ENCODE data around the gene NRG3. TPM values are rescaled to one million over a fixed set of nuclear protein-coding genes. Genes with fewer than 3 reads are reported as not detected.

NRG3 gene
- total RNA-seq, 6 experiments from 2014 or later, result 0.34 to 0.99 (median 0.75) TPM

- H3K36me3 ChIP-seq, result no peaks in the 10 kb centered on the region
- H3K27me3 ChIP-seq, result no peaks in the 10 kb centered on the region
- no peaks in the 10 kb centered on the region for H3K4me1 ChIP-seq
- TF ChIP-seq POLR2A (IDR thresholded peaks at IDR 0.05), result no peak
- TF ChIP-seq, protein P1, sequence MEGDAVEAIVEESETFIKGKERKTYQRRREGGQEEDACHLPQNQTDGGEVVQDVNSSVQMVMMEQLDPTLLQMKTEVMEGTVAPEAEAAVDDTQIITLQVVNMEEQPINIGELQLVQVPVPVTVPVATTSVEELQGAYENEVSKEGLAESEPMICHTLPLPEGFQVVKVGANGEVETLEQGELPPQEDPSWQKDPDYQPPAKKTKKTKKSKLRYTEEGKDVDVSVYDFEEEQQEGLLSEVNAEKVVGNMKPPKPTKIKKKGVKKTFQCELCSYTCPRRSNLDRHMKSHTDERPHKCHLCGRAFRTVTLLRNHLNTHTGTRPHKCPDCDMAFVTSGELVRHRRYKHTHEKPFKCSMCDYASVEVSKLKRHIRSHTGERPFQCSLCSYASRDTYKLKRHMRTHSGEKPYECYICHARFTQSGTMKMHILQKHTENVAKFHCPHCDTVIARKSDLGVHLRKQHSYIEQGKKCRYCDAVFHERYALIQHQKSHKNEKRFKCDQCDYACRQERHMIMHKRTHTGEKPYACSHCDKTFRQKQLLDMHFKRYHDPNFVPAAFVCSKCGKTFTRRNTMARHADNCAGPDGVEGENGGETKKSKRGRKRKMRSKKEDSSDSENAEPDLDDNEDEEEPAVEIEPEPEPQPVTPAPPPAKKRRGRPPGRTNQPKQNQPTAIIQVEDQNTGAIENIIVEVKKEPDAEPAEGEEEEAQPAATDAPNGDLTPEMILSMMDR (IDR thresholded peaks at IDR 0.05), result no peak
- intact Hi-C loops (cut with DNase I), result no loop called here
- H3K27ac ChIP-seq, result no peak overlapping the region
- ATAC-seq, result no peak
- no peak overlapping the region for H3K4me3 ChIP-seq
- no peak for DNase-seq
- no peaks in the 10 kb centered on the region for H3K9me3 ChIP-seq
- 63% methylated on average over 2 of the region's 2 CpGs for WGBS (ENCODE audit: insufficient coverage, low coverage, low lambda C conversion rate, missing lambda C conversion rate)
These were observed 392.5 kb downstream of the NRG3 start for GRCh38 chr10:82267465-82267864.

GRCh38 chr10:82267960-82268359 lies 393.0 kb downstream of the NRG3 start:
- WGBS (ENCODE audit: insufficient coverage, low coverage, low lambda C conversion rate, missing lambda C conversion rate), result 62% methylated on average over 2 of the region's 2 CpGs
- ATAC-seq, result no peak
- Histone ChIP-seq H3K36me3 (no peaks in the 10 kb centered on the region), H3K27ac (no peak overlapping the region), H3K4me3 (no peak overlapping the region), H3K4me1 (no peaks in the 10 kb centered on the region), H3K27me3 (no peaks in the 10 kb centered on the region), H3K9me3 (no peaks in the 10 kb centered on the region)
- no peak for DNase-seq
- no peak for TF ChIP-seq POLR2A (IDR thresholded peaks at IDR 0.05)
- TF ChIP-seq, protein P1 (IDR thresholded peaks at IDR 0.05), result no peak
- intact Hi-C loops (cut with DNase I), result no loop called here

DNA sequence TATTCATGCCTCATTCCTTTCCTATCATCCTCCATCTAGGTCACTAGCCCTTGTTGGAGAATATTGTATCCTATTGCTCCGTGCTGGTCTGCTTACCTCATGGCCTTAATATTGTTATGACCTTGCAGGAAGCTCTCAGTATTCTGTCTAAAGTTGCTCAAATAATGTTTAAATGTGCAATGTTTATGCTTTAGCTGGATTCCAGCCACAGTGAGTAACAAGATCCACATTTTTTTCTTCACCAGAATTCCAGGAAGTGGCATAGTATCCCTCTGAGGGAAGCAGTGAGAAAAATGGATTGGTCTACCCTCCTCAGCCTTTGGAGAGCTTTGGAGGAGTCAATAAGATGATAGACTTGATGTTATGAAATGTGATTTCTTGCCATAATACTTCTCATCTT lies 402.6 kb downstream of the NRG3 start:
- Histone ChIP-seq H3K27me3 (no peaks in the 10 kb centered on the region), H3K4me3 (no peak overlapping the region), H3K9me3 (no peaks in the 10 kb centered on the region), H3K36me3 (no peaks in the 10 kb centered on the region), H3K4me1 (no peaks in the 10 kb centered on the region), H3K27ac (no peak overlapping the region)
- intact Hi-C loops (cut with DNase I), result no loop called here
- WGBS (ENCODE audit: insufficient coverage, low coverage, low lambda C conversion rate, missing lambda C conversion rate), result 60% methylated on average over 1 of the region's 1 CpG
- TF ChIP-seq POLR2A (IDR thresholded peaks at IDR 0.05), result no peak
- TF ChIP-seq, protein P1 (IDR thresholded peaks at IDR 0.05), result no peak
- ATAC-seq (no peak), DNase-seq (no peak)

- no peaks in the 10 kb centered on the region for H3K4me1 ChIP-seq
- TF ChIP-seq, protein P1 (IDR thresholded peaks at IDR 0.05), result no peak
- no peak for TF ChIP-seq POLR2A (IDR thresholded peaks at IDR 0.05)
- H3K36me3 ChIP-seq, result no peaks in the 10 kb centered on the region
- intact Hi-C loops (cut with DNase I), result no loop called here
- H3K27ac ChIP-seq, result no peak overlapping the region
- no peaks in the 10 kb centered on the region for H3K27me3 ChIP-seq
- DNase-seq (no peak), ATAC-seq (peak in 1 of 4 donors; percentile 43)
- WGBS (ENCODE audit: insufficient coverage, low coverage, low lambda C conversion rate, missing lambda C conversion rate), result 33% methylated on average over 10 of the region's 10 CpGs
- H3K4me3 ChIP-seq, result no peak overlapping the region
- no peaks in the 10 kb centered on the region for H3K9me3 ChIP-seq
These were observed 403.6 kb downstream of the NRG3 start for GRCh38 chr10:82278401-82279182.
